ENCODE measurements around the gene CNTRL. TPM values are rescaled to one million over a fixed set of nuclear protein-coding genes. Genes with fewer than 3 reads are reported as not detected.

Gene CNTRL
- total RNA-seq, 1 donor from 2014 or later, result 18.2 TPM

DNA sequence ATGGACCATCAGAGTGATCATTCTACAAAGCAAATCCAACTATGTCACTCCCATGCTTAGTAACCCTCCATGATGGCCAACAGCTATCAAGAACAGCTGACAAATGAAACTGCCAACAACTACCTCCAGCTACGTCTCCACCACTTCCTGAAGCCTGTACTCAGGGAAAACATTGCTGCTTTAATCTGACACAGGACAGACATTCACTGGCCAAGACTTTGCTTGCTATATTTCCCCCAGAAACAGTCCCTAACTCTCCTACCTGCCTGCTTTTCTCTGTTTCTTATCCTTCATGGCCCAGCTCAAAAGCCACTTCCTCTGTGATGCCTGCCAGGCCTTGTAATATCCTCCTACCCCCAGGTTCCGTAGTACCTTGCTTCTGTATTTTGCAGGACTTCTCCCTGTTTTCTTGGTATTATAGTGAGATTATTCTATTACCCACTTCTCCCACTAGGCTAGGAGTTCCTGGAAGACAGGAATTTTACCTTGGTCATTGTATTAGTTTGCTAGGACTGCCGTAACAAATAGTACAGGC is 141.6 kb downstream of the CNTRL start:
- H3K27ac Mint-ChIP-seq, result no peak overlapping the region
- H3K9me3 Mint-ChIP-seq (ENCODE audit: low read depth), result no peaks in the 10 kb centered on the region
- no peak for TF ChIP-seq CTCF (IDR thresholded peaks at IDR 0.05; ENCODE audit: unreplicated experiment)
- no peak for DNase-seq (ENCODE audit: low spot score, unreplicated experiment)
- no peaks in the 10 kb centered on the region for H3K27me3 Mint-ChIP-seq
- no peaks in the 10 kb centered on the region for H3K36me3 Mint-ChIP-seq (ENCODE audit: insufficient read depth)
- peaks cover 9% of the 10 kb centered on the region for H3K4me1 Mint-ChIP-seq (ENCODE audit: low read depth)
- H3K4me3 Mint-ChIP-seq (ENCODE audit: low read depth), result no peak overlapping the region

- H3K9me3 Mint-ChIP-seq (ENCODE audit: low read depth), result no peaks in the 10 kb centered on the region
- no peaks in the 10 kb centered on the region for H3K27me3 Mint-ChIP-seq
- H3K36me3 Mint-ChIP-seq (ENCODE audit: insufficient read depth), result no peaks in the 10 kb centered on the region
- TF ChIP-seq CTCF (IDR thresholded peaks at IDR 0.05; ENCODE audit: unreplicated experiment), result no peak
- H3K27ac Mint-ChIP-seq, result no peak overlapping the region
- H3K4me3 Mint-ChIP-seq (ENCODE audit: low read depth), result no peak overlapping the region
- no peak for DNase-seq (ENCODE audit: low spot score, unreplicated experiment)
- H3K4me1 Mint-ChIP-seq (ENCODE audit: low read depth), result peaks cover 3% of the 10 kb centered on the region
These were observed 143.0 kb downstream of the CNTRL start for GRCh38 chr9:121217609-121218292.

DNA sequence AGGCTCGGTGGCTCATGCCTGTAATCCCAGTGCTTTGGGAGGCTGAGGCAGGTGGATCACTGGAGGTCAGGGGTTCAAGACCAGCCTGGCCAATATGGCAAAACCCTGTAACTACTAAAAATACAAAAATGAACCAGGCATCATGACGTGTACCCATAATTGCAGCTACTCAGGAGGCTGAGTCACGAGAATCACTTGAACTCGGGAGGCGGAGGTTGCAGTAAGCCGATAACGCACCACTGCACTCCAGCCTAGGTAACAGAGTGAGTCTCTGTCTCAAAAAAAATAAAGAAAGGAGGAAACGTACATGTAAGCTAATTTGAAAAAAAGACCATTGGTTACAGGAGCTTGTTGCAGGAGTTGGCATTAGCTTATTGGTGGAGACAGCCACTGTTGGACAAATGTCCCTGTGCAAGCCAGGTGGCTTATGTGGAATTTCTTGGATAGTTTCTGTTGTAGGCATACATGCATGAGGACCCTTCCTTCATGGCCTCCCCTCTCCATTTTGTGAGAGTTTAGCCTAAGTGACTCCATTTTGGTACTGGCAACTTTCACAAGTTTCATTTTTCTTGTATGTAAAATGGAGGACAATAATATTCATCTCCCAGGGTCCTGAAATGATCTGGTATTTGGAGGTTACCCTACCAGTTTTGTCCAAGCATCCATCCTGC is 143.7 kb downstream of the CNTRL start:
- Mint-ChIP-seq H3K9me3 (ENCODE audit: low read depth) (no peaks in the 10 kb centered on the region), H3K27me3 (no peaks in the 10 kb centered on the region), H3K4me1 (ENCODE audit: low read depth) (peaks cover 2% of the 10 kb centered on the region), H3K4me3 (ENCODE audit: low read depth) (no peak overlapping the region), H3K36me3 (ENCODE audit: insufficient read depth) (no peaks in the 10 kb centered on the region), H3K27ac (no peak overlapping the region)
- no peak for TF ChIP-seq CTCF (IDR thresholded peaks at IDR 0.05; ENCODE audit: unreplicated experiment)
- no peak for DNase-seq (ENCODE audit: low spot score, unreplicated experiment)

- Mint-ChIP-seq H3K4me3 (ENCODE audit: low read depth) (no peak overlapping the region), H3K9me3 (ENCODE audit: low read depth) (no peaks in the 10 kb centered on the region), H3K27ac (no peak overlapping the region), H3K36me3 (ENCODE audit: insufficient read depth) (no peaks in the 10 kb centered on the region), H3K4me1 (ENCODE audit: low read depth) (no peaks in the 10 kb centered on the region), H3K27me3 (no peaks in the 10 kb centered on the region)
- no peak for TF ChIP-seq CTCF (IDR thresholded peaks at IDR 0.05; ENCODE audit: unreplicated experiment)
- DNase-seq (ENCODE audit: low spot score, unreplicated experiment), result no peak
These were observed 144.8 kb downstream of the CNTRL start for GRCh38 chr9:121219530-121219929.

DNA sequence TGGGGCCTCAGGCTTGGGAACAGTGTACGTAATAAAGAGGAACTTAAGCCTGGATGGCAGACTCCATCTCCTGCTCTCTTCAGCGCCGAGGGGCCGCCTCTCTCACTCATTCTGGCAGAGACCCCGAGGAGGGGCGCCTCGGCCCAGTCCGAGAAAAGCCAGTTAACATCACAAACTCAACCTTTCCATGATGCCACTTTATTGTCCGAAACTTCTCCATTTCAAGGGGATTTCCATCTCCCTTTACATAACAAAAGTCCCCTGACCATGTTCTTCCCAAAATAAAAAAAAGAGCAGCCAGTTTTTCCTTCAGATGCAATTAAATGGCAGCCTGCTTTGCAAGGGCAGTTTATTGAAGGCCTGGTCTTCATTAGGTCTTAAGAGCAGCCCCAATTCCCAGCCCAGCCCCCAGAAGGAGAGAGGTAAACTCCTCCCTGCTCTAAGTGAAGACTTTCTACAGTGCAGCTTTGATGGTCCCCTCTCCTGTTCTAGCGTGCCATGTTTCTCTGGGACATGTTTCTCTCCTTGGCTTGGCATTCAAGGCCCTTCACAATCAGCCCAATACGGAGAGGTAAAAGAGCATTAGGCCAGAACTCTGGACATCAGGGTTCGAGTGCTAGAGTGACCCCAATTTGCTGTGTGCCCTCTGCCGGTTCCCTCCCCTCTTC is 146.4 kb downstream of the CNTRL start:
- Mint-ChIP-seq H3K4me1 (ENCODE audit: low read depth) (no peaks in the 10 kb centered on the region), H3K4me3 (ENCODE audit: low read depth) (no peak overlapping the region), H3K36me3 (ENCODE audit: insufficient read depth) (no peaks in the 10 kb centered on the region), H3K9me3 (ENCODE audit: low read depth) (no peaks in the 10 kb centered on the region), H3K27ac (no peak overlapping the region), H3K27me3 (peaks cover 2% of the 10 kb centered on the region)
- no peak for TF ChIP-seq CTCF (IDR thresholded peaks at IDR 0.05; ENCODE audit: unreplicated experiment)
- no peak for DNase-seq (ENCODE audit: low spot score, unreplicated experiment)
